Ramos (cell line): ENCODE measurements around the gene UAP1L1.

ENCODE experiments used
- in situ Hi-C: fragments of 300-500 bp; cut with MboI; formaldehyde crosslinking; loops from one replicate; pipeline ENCODE4 v1.14.3; 2022; ENCODE audit warnings: low sequenced_read_pairs; ENCODE audit not compliant: unreplicated experiment

The UAP1L1 gene

GRCh38 chr9:137053944-137054931 is 23.1 kb upstream of the UAP1L1 start, which contains the start of gene ENTPD2:
Gene ENTPD2 (minus strand): TSS chr9:137054061. CDS start chr9:137053997, 64 bp downstream.
- in situ Hi-C loops = loop anchor here (25.0 kb wide), 1 partner anchor 383 kb away; the partner anchor contains the start of gene ENTPD8

GRCh38 chr9:137054932-137055384 is 22.4 kb upstream of the UAP1L1 start:
- in situ Hi-C loops = loop anchor here (25.0 kb wide), 1 partner anchor 382 kb away; the partner anchor contains the start of gene ENTPD8

GRCh38 chr9:137055385-137056364 is 21.6 kb upstream of the UAP1L1 start:
- in situ Hi-C loops = loop anchor here (25.0 kb wide), 1 partner anchor 382 kb away; the partner anchor contains the start of gene ENTPD8

- in situ Hi-C loops = loop anchor here (25.0 kb wide), 1 partner anchor 380 kb away; the partner anchor contains the start of gene ENTPD8
These were observed 20.4 kb upstream of the UAP1L1 start for GRCh38 chr9:137056739-137057415.

- in situ Hi-C loops = loop anchor here (25.0 kb wide), 1 partner anchor 380 kb away; the partner anchor contains the start of gene ENTPD8
These were observed 19.8 kb upstream of the UAP1L1 start for GRCh38 chr9:137057545-137057944.

GRCh38 chr9:137058521-137059234 is 18.6 kb upstream of the UAP1L1 start:
- in situ Hi-C loops = loop anchor here (25.0 kb wide), 1 partner anchor 379 kb away; the partner anchor contains the start of gene ENTPD8

- in situ Hi-C loops = loop anchor here (25.0 kb wide), 1 partner anchor 375 kb away; the partner anchor contains the start of gene ENTPD8
These were observed 14.9 kb upstream of the UAP1L1 start for GRCh38 chr9:137062384-137062783.

- in situ Hi-C loops = loop anchor here (25.0 kb wide), 1 partner anchor 375 kb away; the partner anchor contains the start of gene ENTPD8
These were observed 14.5 kb upstream of the UAP1L1 start for GRCh38 chr9:137062798-137063197.

GRCh38 chr9:137063311-137064026 is 13.8 kb upstream of the UAP1L1 start:
- in situ Hi-C loops = loop anchor here (25.0 kb wide), 1 partner anchor 374 kb away; the partner anchor contains the start of gene ENTPD8

- in situ Hi-C loops = loop anchor here (25.0 kb wide), 1 partner anchor 373 kb away; the partner anchor contains the start of gene ENTPD8
These were observed 13.1 kb upstream of the UAP1L1 start for GRCh38 chr9:137064027-137064879.

- in situ Hi-C loops = loop anchor here (25.0 kb wide), 1 partner anchor 372 kb away; the partner anchor contains the start of gene ENTPD8
These were observed 12.5 kb upstream of the UAP1L1 start for GRCh38 chr9:137064880-137065164.

GRCh38 chr9:137065336-137065967 is 11.9 kb upstream of the UAP1L1 start:
- in situ Hi-C loops = loop anchor here (25.0 kb wide), 1 partner anchor 372 kb away; the partner anchor contains the start of gene ENTPD8

GRCh38 chr9:137066096-137066861 is 11.0 kb upstream of the UAP1L1 start:
- in situ Hi-C loops = loop anchor here (25.0 kb wide), 1 partner anchor 371 kb away; the partner anchor contains the start of gene ENTPD8

GRCh38 chr9:137067860-137068538 is 9.3 kb upstream of the UAP1L1 start:
- in situ Hi-C loops = loop anchor here (25.0 kb wide), 1 partner anchor 369 kb away; the partner anchor contains the start of gene ENTPD8
